Measurements from ENCODE around the gene LMAN1. TPM values are rescaled to one million over a fixed set of nuclear protein-coding genes. Genes with fewer than 3 reads are reported as not detected.
A peak's percentile ranks its signal among the peaks of the same experiment; 100 is the strongest.

Gene LMAN1
- total RNA-seq, 2 experiments from 2014 or later = 69.5 to 87.8 TPM

- CTCF ChIA-PET = no interaction called here
- Mint-ChIP-seq H3K27ac (no peak overlapping the region), H3K4me1 (no peaks in the 10 kb centered on the region), H3K4me3 (no peak overlapping the region), H3K36me3 (no peaks in the 10 kb centered on the region), H3K9me3 (ENCODE audit: low read depth) (no peaks in the 10 kb centered on the region), H3K27me3 (peaks cover 21% of the 10 kb centered on the region)
- ATAC-seq (no peak), DNase-seq (no peak)
Measured at GRCh38 chr18:59381949-59382348, 22.9 kb upstream of the LMAN1 start.

- no peak overlapping the region for H3K4me3 Mint-ChIP-seq
- CTCF ChIA-PET = no interaction called here
- DNase-seq = no peak
- no peaks in the 10 kb centered on the region for H3K36me3 Mint-ChIP-seq
- no peaks in the 10 kb centered on the region for H3K4me1 Mint-ChIP-seq
- H3K9me3 Mint-ChIP-seq (ENCODE audit: low read depth) = no peaks in the 10 kb centered on the region
- H3K27me3 Mint-ChIP-seq = peaks cover 24% of the 10 kb centered on the region
- no peak overlapping the region for H3K27ac Mint-ChIP-seq
- ATAC-seq = no peak
Measured at GRCh38 chr18:59380706-59381105, 21.6 kb upstream of the LMAN1 start.

- Mint-ChIP-seq H3K4me1 (no peaks in the 10 kb centered on the region), H3K36me3 (no peaks in the 10 kb centered on the region), H3K9me3 (ENCODE audit: low read depth) (no peaks in the 10 kb centered on the region), H3K27ac (no peak overlapping the region), H3K4me3 (no peak overlapping the region), H3K27me3 (peaks cover 29% of the 10 kb centered on the region)
- CTCF ChIA-PET = no interaction called here
- no peak for ATAC-seq
- no peak for DNase-seq
Measured at GRCh38 chr18:59379772-59380522, 20.9 kb upstream of the LMAN1 start.

- ATAC-seq (no peak), DNase-seq (no peak)
- no peak overlapping the region for H3K4me3 Mint-ChIP-seq
- peaks cover 2% of the 10 kb centered on the region for H3K4me1 Mint-ChIP-seq
- no peaks in the 10 kb centered on the region for H3K36me3 Mint-ChIP-seq
- CTCF ChIA-PET = no interaction called here
- peaks cover 31% of the 10 kb centered on the region for H3K27me3 Mint-ChIP-seq
- no peak overlapping the region for H3K27ac Mint-ChIP-seq
- no peaks in the 10 kb centered on the region for H3K9me3 Mint-ChIP-seq (ENCODE audit: low read depth)
Measured at GRCh38 chr18:59377613-59378337, 18.7 kb upstream of the LMAN1 start.

- CTCF ChIA-PET = no interaction called here
- H3K4me1 Mint-ChIP-seq = peaks cover 2% of the 10 kb centered on the region
- ATAC-seq (no peak), DNase-seq (no peak)
- no peak overlapping the region for H3K4me3 Mint-ChIP-seq
- peaks cover 31% of the 10 kb centered on the region for H3K27me3 Mint-ChIP-seq
- H3K27ac Mint-ChIP-seq = no peak overlapping the region
- no peaks in the 10 kb centered on the region for H3K36me3 Mint-ChIP-seq
- no peaks in the 10 kb centered on the region for H3K9me3 Mint-ChIP-seq (ENCODE audit: low read depth)
Measured at GRCh38 chr18:59376351-59376935, 17.4 kb upstream of the LMAN1 start.

- CTCF ChIA-PET = interaction anchor here (0.8 to 1.1 kb wide), 2 partner anchors 15 to 66 kb away, joined by 3 to 5 read pairs; no protein-coding TSS in a partner anchor
- Mint-ChIP-seq H3K27me3 (peaks cover 26% of the 10 kb centered on the region), H3K4me1 (peaks cover 2% of the 10 kb centered on the region), H3K27ac (no peak overlapping the region), H3K4me3 (no peak overlapping the region), H3K9me3 (ENCODE audit: low read depth) (no peaks in the 10 kb centered on the region), H3K36me3 (no peaks in the 10 kb centered on the region)
- ATAC-seq = no peak
- DNase-seq = no peak
Measured at GRCh38 chr18:59374128-59374527, 15.1 kb upstream of the LMAN1 start.

GRCh38 chr18:59372975-59373374, 13.9 kb upstream of the LMAN1 start:
- Mint-ChIP-seq H3K36me3 (no peaks in the 10 kb centered on the region), H3K4me1 (peaks cover 2% of the 10 kb centered on the region), H3K27me3 (peaks cover 20% of the 10 kb centered on the region), H3K27ac (no peak overlapping the region), H3K4me3 (no peak overlapping the region), H3K9me3 (ENCODE audit: low read depth) (no peaks in the 10 kb centered on the region)
- CTCF ChIA-PET = no interaction called here
- DNase-seq (no peak), ATAC-seq (no peak)

- Mint-ChIP-seq H3K4me3 (no peak overlapping the region), H3K27me3 (peaks cover 2% of the 10 kb centered on the region), H3K36me3 (peaks cover 12% of the 10 kb centered on the region), H3K4me1 (peaks cover 24% of the 10 kb centered on the region), H3K9me3 (ENCODE audit: low read depth) (no peaks in the 10 kb centered on the region), H3K27ac (no peak overlapping the region)
- CTCF ChIA-PET = interaction anchor here (0.8 kb wide), 1 partner anchor 42 kb away, joined by 4 read pairs; no protein-coding TSS in a partner anchor
- ATAC-seq = no peak
- no peak for DNase-seq
Measured at GRCh38 chr18:59360381-59360780, 1.3 kb upstream of the LMAN1 start.

GRCh38 chr18:59359576-59359952, 499 bp upstream of the LMAN1 start:
- DNase-seq (no peak), ATAC-seq (peak; percentile 4)
- peaks cover 30% of the 10 kb centered on the region for H3K4me1 Mint-ChIP-seq
- peaks cover 18% of the 10 kb centered on the region for H3K36me3 Mint-ChIP-seq
- peak overlapping the region; percentile 24 for H3K27ac Mint-ChIP-seq
- CTCF ChIA-PET = interaction anchor here (0.6 to 1.3 kb wide), 2 partner anchors 20 to 51 kb away, joined by 3 to 8 read pairs; no protein-coding TSS in a partner anchor
- H3K27me3 Mint-ChIP-seq = peaks cover 2% of the 10 kb centered on the region
- H3K4me3 Mint-ChIP-seq = peak overlapping the region; percentile 100
- H3K9me3 Mint-ChIP-seq (ENCODE audit: low read depth) = no peaks in the 10 kb centered on the region

- peak overlapping the region; percentile 100 for H3K4me3 Mint-ChIP-seq
- peak overlapping the region; percentile 99 for H3K27ac Mint-ChIP-seq
- CTCF ChIA-PET = interaction anchor here (1.1 kb wide), 1 partner anchor 21 kb away, joined by 3 read pairs; no protein-coding TSS in a partner anchor
- H3K4me1 Mint-ChIP-seq = peaks cover 32% of the 10 kb centered on the region
- no peaks in the 10 kb centered on the region for H3K9me3 Mint-ChIP-seq (ENCODE audit: low read depth)
- H3K27me3 Mint-ChIP-seq = no peaks in the 10 kb centered on the region
- no peak for ATAC-seq
- H3K36me3 Mint-ChIP-seq = peaks cover 21% of the 10 kb centered on the region
- DNase-seq = no peak
Measured at GRCh38 chr18:59358414-59358711, 702 bp downstream of the LMAN1 start.

GRCh38 chr18:59357928-59358327, 1.1 kb downstream of the LMAN1 start:
- CTCF ChIA-PET = interaction anchor here (1.1 to 2.3 kb wide), 2 partner anchors 20 to 40 kb away, joined by 3 to 5 read pairs; partner anchors contain the start of gene CPLX4
- Mint-ChIP-seq H3K27me3 (no peaks in the 10 kb centered on the region), H3K27ac (peak overlapping the region; percentile 99), H3K4me3 (peak overlapping the region; percentile 100), H3K9me3 (ENCODE audit: low read depth) (no peaks in the 10 kb centered on the region), H3K4me1 (peaks cover 36% of the 10 kb centered on the region), H3K36me3 (peaks cover 25% of the 10 kb centered on the region)
- no peak for DNase-seq
- ATAC-seq = no peak

GRCh38 chr18:59354731-59355130, 4.3 kb downstream of the LMAN1 start:
- DNase-seq = no peak
- no peak for ATAC-seq
- H3K4me1 Mint-ChIP-seq = peaks cover 46% of the 10 kb centered on the region
- H3K4me3 Mint-ChIP-seq = no peak overlapping the region
- CTCF ChIA-PET = interaction anchor here (1.0 to 1.5 kb wide), 3 partner anchors 16 to 48 kb away, joined by 3 to 8 read pairs (median 7); no protein-coding TSS in a partner anchor
- H3K27ac Mint-ChIP-seq = no peak overlapping the region
- H3K27me3 Mint-ChIP-seq = no peaks in the 10 kb centered on the region
- peaks cover 50% of the 10 kb centered on the region for H3K36me3 Mint-ChIP-seq
- H3K9me3 Mint-ChIP-seq (ENCODE audit: low read depth) = no peaks in the 10 kb centered on the region

GRCh38 chr18:59353079-59353680, 5.9 kb downstream of the LMAN1 start:
- DNase-seq (no peak), ATAC-seq (no peak)
- no peak overlapping the region for H3K27ac Mint-ChIP-seq
- CTCF ChIA-PET = interaction anchor here (1.2 kb wide), 1 partner anchor 45 kb away, joined by 5 read pairs; no protein-coding TSS in a partner anchor
- H3K27me3 Mint-ChIP-seq = no peaks in the 10 kb centered on the region
- peaks cover 59% of the 10 kb centered on the region for H3K36me3 Mint-ChIP-seq
- peaks cover 44% of the 10 kb centered on the region for H3K4me1 Mint-ChIP-seq
- H3K4me3 Mint-ChIP-seq = no peak overlapping the region
- no peaks in the 10 kb centered on the region for H3K9me3 Mint-ChIP-seq (ENCODE audit: low read depth)

Measured in activated CD8-positive, alpha-beta memory T cell treated with anti-CD3 and anti-CD28 coated beads, Interleukin-2, amount 10 ng/mL, durations not matched to agents 7 days and 5 days (primary cell).